IMR-90 (cell line): ENCODE results near the gene BRD4. TPM values are rescaled to one million over a fixed set of nuclear protein-coding genes. Genes with fewer than 3 reads are reported as not detected.
A peak's percentile ranks its signal among the peaks of the same experiment; 100 is the strongest.

Source experiments
- ATAC-seq: fragments of 200-7000 bp; cut with Tn5 transposase; 2 replicates; pipeline ENCODE4 v1.9.1; 2020; ENCODE audit warnings: low read depth, mild to moderate bottlenecking, moderate library complexity
- BruUV-seq: library from RNA; stranded (reverse); fragments of 400-500 nt; replicated peaks from 2 replicates; lab custom pipeline; 2021; lab: Mats Ljungman, UMichigan
- CTCF ChIA-PET: fragments of 300-600 bp; formaldehyde crosslinking; extraction: SDS; loops from one replicate; lab custom pipeline; 2021; ENCODE audit warnings: antibody characterized with exemption; lab: Yijun Ruan, JAX
- POLR2A ChIA-PET: fragments of 300-600 bp; sonication (Branson Sonifier 250); formaldehyde crosslinking; loops from one replicate; lab custom pipeline; 2022; ENCODE audit warnings: antibody characterized with exemption; ENCODE audit not compliant: unreplicated experiment; lab: Charles Lee
- DNase-seq: peaks from one replicate; pipeline ENCODE4 v3.0.0; 2013
- H2AFZ ChIP-seq: replicated peaks from 2 replicates; pipeline ENCODE3; 2013; ENCODE audit warnings: low read length, mild to moderate bottlenecking; ENCODE audit not compliant: poor library complexity
- H2AK5ac ChIP-seq: 2 replicates; pipeline ENCODE4 v1.6.1; 2013; ENCODE audit warnings: low read depth, low read length, inconsistent platforms
- H2AK9ac ChIP-seq: replicated peaks from 2 replicates; pipeline ENCODE3; 2013; ENCODE audit warnings: mild to moderate bottlenecking, low read depth, low read length, moderate library complexity; ENCODE audit not compliant: poor library complexity
- H2BK120ac ChIP-seq: 2 replicates; pipeline ENCODE4 v1.6.1; 2013; ENCODE audit warnings: low read depth, low read length, inconsistent platforms
- H2BK15ac ChIP-seq: 3 replicates; pipeline ENCODE4 v1.6.1; 2013; ENCODE audit warnings: low read depth, low read length, inconsistent platforms
- H2BK20ac ChIP-seq: 2 replicates; pipeline ENCODE4 v1.6.1; 2013; ENCODE audit warnings: low read depth, mild to moderate bottlenecking, inconsistent platforms, low read length, moderate library complexity
- H2BK5ac ChIP-seq: 2 replicates; pipeline ENCODE4 v1.6.1; 2013; ENCODE audit warnings: mild to moderate bottlenecking, low read depth, low read length, inconsistent platforms; ENCODE audit not compliant: poor library complexity, severe bottlenecking
- H3K14ac ChIP-seq: replicated peaks from 2 replicates; pipeline ENCODE4 v1.6.1; 2013; ENCODE audit warnings: low read depth, low read length, inconsistent platforms
- H3K18ac ChIP-seq: 2 replicates; pipeline ENCODE4 v1.6.1; 2013; ENCODE audit warnings: low read depth, low read length, control low read depth
- H3K23ac ChIP-seq: 2 replicates; pipeline ENCODE4 v1.6.1; 2013; ENCODE audit warnings: low read depth, low read length, inconsistent platforms
- H3K27ac ChIP-seq: 2 replicates; pipeline ENCODE4 v1.5.1; 2013; ENCODE audit warnings: mild to moderate bottlenecking, control low read depth, low read length; ENCODE audit not compliant: insufficient read depth
- H3K27me3 ChIP-seq: 2 replicates; pipeline ENCODE4 v1.6.1; 2013; ENCODE audit warnings: low read length; ENCODE audit not compliant: control insufficient read depth, insufficient read depth
- H3K36me3 ChIP-seq: 2 replicates; pipeline ENCODE4 v1.6.1; 2013; ENCODE audit warnings: low read length, mixed read lengths; ENCODE audit not compliant: control insufficient read depth, insufficient read depth
- H3K4ac ChIP-seq: 2 replicates; pipeline ENCODE4 v1.6.1; 2013; ENCODE audit warnings: low read depth, low read length, inconsistent platforms
- H3K4me1 ChIP-seq: 2 replicates; pipeline ENCODE4 v1.6.1; 2013; ENCODE audit warnings: low read length, mixed read lengths; ENCODE audit not compliant: control insufficient read depth, insufficient read depth
- H3K4me2 ChIP-seq: 2 replicates; pipeline ENCODE4 v1.6.1; 2013; ENCODE audit warnings: low read depth, mild to moderate bottlenecking, control low read depth, low read length, moderate library complexity
- H3K4me3 ChIP-seq: 2 replicates; pipeline ENCODE4 v1.5.1; 2013; ENCODE audit warnings: low read depth, mild to moderate bottlenecking, control low read depth, low read length, moderate library complexity; ENCODE audit not compliant: insufficient read depth
- H3K56ac ChIP-seq: 2 replicates; pipeline ENCODE4 v1.6.1; 2013; ENCODE audit warnings: low read length, inconsistent platforms; ENCODE audit not compliant: insufficient read depth; ENCODE audit errors: extremely low read depth
- H3K79me1 ChIP-seq, 2 experiments: 2 replicates each; pipeline ENCODE4 v1.6.1; 2013; ENCODE audit warnings: low read length in 2 of 2, inconsistent platforms in 1 of 2, low read depth in 1 of 2
- H3K9ac ChIP-seq: 2 replicates; pipeline ENCODE4 v1.6.1; 2013; ENCODE audit warnings: low read depth, low read length, control low read depth
- H3K9me1 ChIP-seq: 2 replicates; pipeline ENCODE4 v1.6.1; 2013; ENCODE audit warnings: low read length, inconsistent platforms; ENCODE audit not compliant: insufficient read depth
- H3K9me3 ChIP-seq: 2 replicates; pipeline ENCODE4 v1.6.1; 2013; ENCODE audit warnings: low read length; ENCODE audit not compliant: control insufficient read depth, insufficient read depth
- H4K20me1 ChIP-seq: 2 replicates; pipeline ENCODE4 v1.6.1; 2013; ENCODE audit warnings: low read length, inconsistent platforms; ENCODE audit not compliant: insufficient read depth
- H4K5ac ChIP-seq: 2 replicates; pipeline ENCODE4 v1.6.1; 2013; ENCODE audit warnings: mild to moderate bottlenecking, low read depth, low read length, control low read depth
- H4K8ac ChIP-seq, 2 experiments: 2 replicates each; pipeline ENCODE4 v1.6.1; 2013; ENCODE audit warnings: low read depth in 2 of 2, low read length in 2 of 2, control low read depth in 1 of 2, inconsistent platforms in 1 of 2
- H4K91ac ChIP-seq: 2 replicates; pipeline ENCODE4 v1.6.1; 2013; ENCODE audit warnings: low read depth, low read length, inconsistent platforms; ENCODE audit not compliant: insufficient read depth
- BHLHE40 ChIP-seq: fragments of 150-350 bp; IDR thresholded peaks from 2 replicates; pipeline ENCODE4 v1.6.1; 2016; ENCODE audit warnings: mild to moderate bottlenecking, low read depth, low read length
- CEBPB ChIP-seq: IDR thresholded peaks from 2 replicates; pipeline ENCODE4 v1.6.1; 2012; ENCODE audit warnings: low read depth, low read length, improper control_type of control experiment
- CHD1 ChIP-seq: IDR thresholded peaks from 2 replicates; pipeline ENCODE4 v1.6.1; 2012; ENCODE audit warnings: low read depth, low read length, improper control_type of control experiment
- CTCF ChIP-seq: conservative IDR thresholded peaks from 2 replicates; pipeline ENCODE4 v1.5.1; 2012; ENCODE audit warnings: mild to moderate bottlenecking, low read depth, low read length, improper control_type of control experiment
- ELK1 ChIP-seq: fragments of 150-350 bp; IDR thresholded peaks from 2 replicates; pipeline ENCODE4 v1.6.1; 2016; ENCODE audit warnings: low read depth, mild to moderate bottlenecking, low read length, moderate library complexity, borderline replicate concordance
- FOS ChIP-seq: fragments of 150-350 bp; IDR thresholded peaks from 2 replicates; pipeline ENCODE4 v1.6.1; 2016; ENCODE audit warnings: low read depth, low read length
- MAFK ChIP-seq: IDR thresholded peaks from 2 replicates; pipeline ENCODE4 v1.6.1; 2012; ENCODE audit warnings: low read depth, low read length, improper control_type of control experiment
- MAZ ChIP-seq: IDR thresholded peaks from 2 replicates; pipeline ENCODE4 v1.6.1; 2012; ENCODE audit warnings: low read depth, mild to moderate bottlenecking, low read length, improper control_type of control experiment, moderate library complexity, borderline replicate concordance
- MXI1 ChIP-seq: IDR thresholded peaks from 2 replicates; pipeline ENCODE4 v1.6.1; 2012; ENCODE audit warnings: low read depth, mild to moderate bottlenecking, low read length, moderate library complexity, borderline replicate concordance
- NFE2L2 ChIP-seq: fragments of 150-350 bp; IDR thresholded peaks from 2 replicates; pipeline ENCODE4 v1.6.1; 2016; ENCODE audit warnings: low read depth, mild to moderate bottlenecking, low read length
- POLR2A ChIP-seq: IDR thresholded peaks from 2 replicates; pipeline ENCODE4 v1.6.1; 2012; ENCODE audit warnings: mild to moderate bottlenecking, low read depth, low read length
- RAD21 ChIP-seq: IDR thresholded peaks from 2 replicates; pipeline ENCODE4 v1.6.1; 2012; ENCODE audit warnings: low read length, improper control_type of control experiment
- RCOR1 ChIP-seq: IDR thresholded peaks from 2 replicates; pipeline ENCODE4 v1.6.1; 2012; ENCODE audit warnings: mild to moderate bottlenecking, low read length, improper control_type of control experiment; ENCODE audit not compliant: insufficient replicate concordance
- RFX5 ChIP-seq: IDR thresholded peaks from 2 replicates; pipeline ENCODE4 v1.8.0; 2012; ENCODE audit warnings: low read depth, mild to moderate bottlenecking, low read length, moderate library complexity
- SMC3 ChIP-seq: fragments of 150-350 bp; IDR thresholded peaks from 2 replicates; pipeline ENCODE4 v1.6.1; 2016; ENCODE audit warnings: low read depth, mild to moderate bottlenecking, antibody characterized with exemption, low read length, moderate library complexity
- USF2 ChIP-seq: fragments of 150-350 bp; IDR thresholded peaks from 2 replicates; pipeline ENCODE4 v1.6.1; 2017; ENCODE audit warnings: mild to moderate bottlenecking, antibody characterized with exemption, low read length, low read depth
- WGBS, 2 experiments: methylation state at CpG; one replicate each; pipeline versions ENCODE4 v1.1.5 to v1.1.7; 2013; ENCODE audit warnings: missing lambda C conversion rate in 2 of 2; ENCODE audit not compliant: insufficient read length in 1 of 2; ENCODE audit errors: extremely low coverage in 2 of 2; 5-methylcytosine and 5-hydroxymethylcytosine counted together
- dilution Hi-C: fragments of 300-500 bp; cut with HindIII; formaldehyde crosslinking; loops from one replicate; pipeline ENCODE4 v1.14.3; 2018; ENCODE audit warnings: low sequenced_read_pairs; ENCODE audit not compliant: unreplicated experiment
- in situ Hi-C: fragments of 300-500 bp; cut with MboI; formaldehyde crosslinking; loops from 3 replicates; pipeline ENCODE4 v1.14.3; 2019; ENCODE audit warnings: low sequenced_read_pairs, inconsistent platforms, mixed read lengths
- intact Hi-C: fragments of 100-400 bp; cut with micrococcal nuclease; formaldehyde crosslinking; loops from 2 replicates; pipeline ENCODE4 v1.10.0; 2022
- polyA plus RNA-seq, 3 experiments: library from polyadenylated mRNA; depleted of rRNA; stranded (reverse); fragments of >200 nt; gene quantifications; 2 replicates each; pipeline ENCODE4 v1.2.3, GENCODE V29; 2012; ENCODE audit warnings: low replicate concordance in 1 of 3
- total RNA-seq: library from RNA; depleted of rRNA; stranded (reverse); fragments of >200 nt; gene quantifications from 2 replicates; pipeline ENCODE4 v1.2.3, GENCODE V29; 2012

The BRD4 gene
- total and polyA plus RNA-seq, 2 of the 4 experiments (the other 2 are of a cell fraction) = 7.0 to 21.1 TPM

DNA sequence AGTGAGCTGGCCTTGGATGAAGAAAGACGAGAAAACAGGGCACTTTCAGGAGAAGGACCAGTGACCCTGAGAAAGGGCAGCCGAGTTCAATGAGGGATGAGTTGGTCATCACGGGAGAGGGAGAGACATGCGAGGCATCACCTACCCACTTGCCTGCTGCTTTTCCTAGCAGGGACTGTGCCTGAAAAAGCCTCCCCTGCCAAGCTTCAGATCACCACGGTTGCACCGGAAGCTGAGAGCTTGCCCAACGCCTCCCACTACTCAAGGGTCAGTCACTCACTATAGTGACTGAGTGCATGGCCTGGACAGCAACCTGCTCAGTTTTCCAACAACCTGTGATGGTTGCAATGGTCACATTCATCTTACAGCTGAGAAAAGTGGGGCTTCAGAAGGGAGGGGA, 87.5 kb downstream of the BRD4 start:
- BruUV-seq = no TSS peak
- no peak overlapping the region for H3K4ac ChIP-seq
- intact Hi-C loops (no loop called here), dilution Hi-C loops (no loop called here), in situ Hi-C loops (no loop called here)
- no peak overlapping the region for H4K5ac ChIP-seq
- H4K91ac ChIP-seq = no peak overlapping the region
- H2AFZ ChIP-seq = peak overlapping the region; percentile 2
- H3K56ac ChIP-seq = no peak overlapping the region
- H3K4me3 ChIP-seq = no peak overlapping the region
- 80% methylated on average over 1 of the region's 7 CpGs; no CpG with 5 or more reads in 1 of the 2 experiments for WGBS, 2 experiments
- no peak overlapping the region for H4K8ac ChIP-seq
- ChIA-PET CTCF (no interaction called here), POLR2A (no interaction called here)
- ATAC-seq = no peak
- no peak overlapping the region for H3K27ac ChIP-seq
- no peaks in the 10 kb centered on the region for H3K27me3 ChIP-seq
- peaks cover 25% of the 10 kb centered on the region for H3K4me1 ChIP-seq
- no peak overlapping the region for H2BK5ac ChIP-seq
- H2AK9ac ChIP-seq = peak overlapping the region; percentile 35
- no peak overlapping the region for H3K9ac ChIP-seq
- DNase-seq = no peak
- peaks cover 48% of the 10 kb centered on the region for H4K20me1 ChIP-seq
- TF ChIP-seq NFE2L2 = no peak
- no peak for TF ChIP-seq MAFK
- no peak for TF ChIP-seq RCOR1
- TF ChIP-seq USF2 = no peak
- no peak for TF ChIP-seq BHLHE40
- TF ChIP-seq POLR2A = no peak
- no peak for TF ChIP-seq RAD21
- TF ChIP-seq SMC3 = no peak
- no peak for TF ChIP-seq MXI1
- TF ChIP-seq ELK1 = no peak
- no peak for TF ChIP-seq RFX5
- no peak for TF ChIP-seq FOS
- no peak for TF ChIP-seq CHD1
- no peak for TF ChIP-seq CTCF
- TF ChIP-seq MAZ = no peak
- no peak for TF ChIP-seq CEBPB
- H2BK15ac ChIP-seq = no peak overlapping the region
- no peak overlapping the region for H3K23ac ChIP-seq
- no peak overlapping the region for H2BK20ac ChIP-seq
- H3K9me3 ChIP-seq = no peaks in the 10 kb centered on the region
- H3K14ac ChIP-seq = no peak overlapping the region
- H3K4me2 ChIP-seq = no peak overlapping the region
- peaks cover 21% of the 10 kb centered on the region for H3K9me1 ChIP-seq
- H3K36me3 ChIP-seq = peaks cover 65% of the 10 kb centered on the region
- no peak overlapping the region for H2AK5ac ChIP-seq
- peaks cover 46 to 92% of the 10 kb centered on the region in 2 experiments for H3K79me1 ChIP-seq
- no peak overlapping the region for H2BK120ac ChIP-seq
- H3K18ac ChIP-seq = no peak overlapping the region
